ENCODE data around the gene TRIP4. TPM values are rescaled to one million over a fixed set of nuclear protein-coding genes. Genes with fewer than 3 reads are reported as not detected.

Gene TRIP4
- total and polyA plus RNA-seq, 9 of the 15 experiments (the other 6 are each of a cell fraction or from before 2014, with no cell fraction given), result 7.6 to 23.3 (median 16.7) TPM

DNA sequence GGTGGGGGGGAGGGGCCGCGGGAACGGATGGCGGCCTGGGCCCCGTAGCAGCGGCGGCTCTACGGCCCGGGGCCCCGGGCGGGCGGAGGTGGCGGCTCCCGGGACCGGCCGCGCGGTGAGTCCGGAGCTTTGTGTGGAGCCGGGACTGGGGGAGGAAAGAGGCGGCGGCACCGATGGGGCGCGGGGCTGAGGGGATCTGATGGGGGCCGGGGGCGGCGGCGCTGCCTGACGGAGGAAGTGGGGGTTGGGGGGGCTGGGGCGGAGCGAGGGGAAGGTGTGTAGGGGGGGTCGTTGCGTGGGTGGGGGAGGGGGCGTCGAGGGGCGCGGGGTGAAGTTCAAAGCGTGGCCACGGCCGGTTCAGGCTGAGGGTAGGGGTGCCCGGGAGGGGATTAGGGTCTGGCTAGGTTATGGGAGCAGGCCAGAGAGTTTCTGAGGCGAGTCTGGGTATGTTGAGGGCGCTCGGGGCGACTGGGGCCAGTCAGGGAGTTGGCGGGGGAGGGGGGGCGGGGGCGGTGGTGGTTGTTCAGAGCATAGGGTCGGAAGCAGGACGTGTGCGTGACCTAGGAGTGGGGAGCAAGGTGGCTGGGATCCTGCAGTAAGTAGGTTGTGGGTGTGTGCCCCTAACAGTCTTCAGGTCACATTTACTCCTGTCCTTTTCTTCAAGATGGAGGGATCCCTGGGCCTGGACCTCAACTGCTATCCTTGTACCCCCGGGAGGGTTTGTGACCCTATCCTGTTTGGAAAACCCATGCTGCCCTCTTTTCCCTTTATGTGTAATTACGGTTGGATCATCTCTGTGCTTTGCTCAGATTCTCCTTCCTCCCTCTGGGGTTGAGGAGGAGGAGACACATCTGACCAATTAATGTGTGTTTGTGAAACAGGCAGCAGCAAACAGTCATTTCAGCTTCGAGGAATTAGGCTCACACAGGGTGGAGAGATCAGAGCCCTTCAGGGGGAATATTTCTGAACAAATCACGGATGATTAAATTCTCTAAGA lies 73.4 kb downstream of the TRIP4 start (continued):
- peak; percentile 70 for TF ChIP-seq POLR2G (IDR thresholded peaks at IDR 0.05; ENCODE audit: low read depth, low read length)
- TF ChIP-seq ZNF57 (CRISPR knock-in tag; IDR thresholded peaks at IDR 0.05), result no peak
- TF ChIP-seq, protein P1, sequence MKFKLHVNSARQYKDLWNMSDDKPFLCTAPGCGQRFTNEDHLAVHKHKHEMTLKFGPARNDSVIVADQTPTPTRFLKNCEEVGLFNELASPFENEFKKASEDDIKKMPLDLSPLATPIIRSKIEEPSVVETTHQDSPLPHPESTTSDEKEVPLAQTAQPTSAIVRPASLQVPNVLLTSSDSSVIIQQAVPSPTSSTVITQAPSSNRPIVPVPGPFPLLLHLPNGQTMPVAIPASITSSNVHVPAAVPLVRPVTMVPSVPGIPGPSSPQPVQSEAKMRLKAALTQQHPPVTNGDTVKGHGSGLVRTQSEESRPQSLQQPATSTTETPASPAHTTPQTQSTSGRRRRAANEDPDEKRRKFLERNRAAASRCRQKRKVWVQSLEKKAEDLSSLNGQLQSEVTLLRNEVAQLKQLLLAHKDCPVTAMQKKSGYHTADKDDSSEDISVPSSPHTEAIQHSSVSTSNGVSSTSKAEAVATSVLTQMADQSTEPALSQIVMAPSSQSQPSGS (CRISPR knock-in tag; IDR thresholded peaks at IDR 0.05), result no peak
- TF ChIP-seq POLR2B (IDR thresholded peaks at IDR 0.05; ENCODE audit: low read depth, partially characterized antibody), result no peak
- TF ChIP-seq, protein P2, sequence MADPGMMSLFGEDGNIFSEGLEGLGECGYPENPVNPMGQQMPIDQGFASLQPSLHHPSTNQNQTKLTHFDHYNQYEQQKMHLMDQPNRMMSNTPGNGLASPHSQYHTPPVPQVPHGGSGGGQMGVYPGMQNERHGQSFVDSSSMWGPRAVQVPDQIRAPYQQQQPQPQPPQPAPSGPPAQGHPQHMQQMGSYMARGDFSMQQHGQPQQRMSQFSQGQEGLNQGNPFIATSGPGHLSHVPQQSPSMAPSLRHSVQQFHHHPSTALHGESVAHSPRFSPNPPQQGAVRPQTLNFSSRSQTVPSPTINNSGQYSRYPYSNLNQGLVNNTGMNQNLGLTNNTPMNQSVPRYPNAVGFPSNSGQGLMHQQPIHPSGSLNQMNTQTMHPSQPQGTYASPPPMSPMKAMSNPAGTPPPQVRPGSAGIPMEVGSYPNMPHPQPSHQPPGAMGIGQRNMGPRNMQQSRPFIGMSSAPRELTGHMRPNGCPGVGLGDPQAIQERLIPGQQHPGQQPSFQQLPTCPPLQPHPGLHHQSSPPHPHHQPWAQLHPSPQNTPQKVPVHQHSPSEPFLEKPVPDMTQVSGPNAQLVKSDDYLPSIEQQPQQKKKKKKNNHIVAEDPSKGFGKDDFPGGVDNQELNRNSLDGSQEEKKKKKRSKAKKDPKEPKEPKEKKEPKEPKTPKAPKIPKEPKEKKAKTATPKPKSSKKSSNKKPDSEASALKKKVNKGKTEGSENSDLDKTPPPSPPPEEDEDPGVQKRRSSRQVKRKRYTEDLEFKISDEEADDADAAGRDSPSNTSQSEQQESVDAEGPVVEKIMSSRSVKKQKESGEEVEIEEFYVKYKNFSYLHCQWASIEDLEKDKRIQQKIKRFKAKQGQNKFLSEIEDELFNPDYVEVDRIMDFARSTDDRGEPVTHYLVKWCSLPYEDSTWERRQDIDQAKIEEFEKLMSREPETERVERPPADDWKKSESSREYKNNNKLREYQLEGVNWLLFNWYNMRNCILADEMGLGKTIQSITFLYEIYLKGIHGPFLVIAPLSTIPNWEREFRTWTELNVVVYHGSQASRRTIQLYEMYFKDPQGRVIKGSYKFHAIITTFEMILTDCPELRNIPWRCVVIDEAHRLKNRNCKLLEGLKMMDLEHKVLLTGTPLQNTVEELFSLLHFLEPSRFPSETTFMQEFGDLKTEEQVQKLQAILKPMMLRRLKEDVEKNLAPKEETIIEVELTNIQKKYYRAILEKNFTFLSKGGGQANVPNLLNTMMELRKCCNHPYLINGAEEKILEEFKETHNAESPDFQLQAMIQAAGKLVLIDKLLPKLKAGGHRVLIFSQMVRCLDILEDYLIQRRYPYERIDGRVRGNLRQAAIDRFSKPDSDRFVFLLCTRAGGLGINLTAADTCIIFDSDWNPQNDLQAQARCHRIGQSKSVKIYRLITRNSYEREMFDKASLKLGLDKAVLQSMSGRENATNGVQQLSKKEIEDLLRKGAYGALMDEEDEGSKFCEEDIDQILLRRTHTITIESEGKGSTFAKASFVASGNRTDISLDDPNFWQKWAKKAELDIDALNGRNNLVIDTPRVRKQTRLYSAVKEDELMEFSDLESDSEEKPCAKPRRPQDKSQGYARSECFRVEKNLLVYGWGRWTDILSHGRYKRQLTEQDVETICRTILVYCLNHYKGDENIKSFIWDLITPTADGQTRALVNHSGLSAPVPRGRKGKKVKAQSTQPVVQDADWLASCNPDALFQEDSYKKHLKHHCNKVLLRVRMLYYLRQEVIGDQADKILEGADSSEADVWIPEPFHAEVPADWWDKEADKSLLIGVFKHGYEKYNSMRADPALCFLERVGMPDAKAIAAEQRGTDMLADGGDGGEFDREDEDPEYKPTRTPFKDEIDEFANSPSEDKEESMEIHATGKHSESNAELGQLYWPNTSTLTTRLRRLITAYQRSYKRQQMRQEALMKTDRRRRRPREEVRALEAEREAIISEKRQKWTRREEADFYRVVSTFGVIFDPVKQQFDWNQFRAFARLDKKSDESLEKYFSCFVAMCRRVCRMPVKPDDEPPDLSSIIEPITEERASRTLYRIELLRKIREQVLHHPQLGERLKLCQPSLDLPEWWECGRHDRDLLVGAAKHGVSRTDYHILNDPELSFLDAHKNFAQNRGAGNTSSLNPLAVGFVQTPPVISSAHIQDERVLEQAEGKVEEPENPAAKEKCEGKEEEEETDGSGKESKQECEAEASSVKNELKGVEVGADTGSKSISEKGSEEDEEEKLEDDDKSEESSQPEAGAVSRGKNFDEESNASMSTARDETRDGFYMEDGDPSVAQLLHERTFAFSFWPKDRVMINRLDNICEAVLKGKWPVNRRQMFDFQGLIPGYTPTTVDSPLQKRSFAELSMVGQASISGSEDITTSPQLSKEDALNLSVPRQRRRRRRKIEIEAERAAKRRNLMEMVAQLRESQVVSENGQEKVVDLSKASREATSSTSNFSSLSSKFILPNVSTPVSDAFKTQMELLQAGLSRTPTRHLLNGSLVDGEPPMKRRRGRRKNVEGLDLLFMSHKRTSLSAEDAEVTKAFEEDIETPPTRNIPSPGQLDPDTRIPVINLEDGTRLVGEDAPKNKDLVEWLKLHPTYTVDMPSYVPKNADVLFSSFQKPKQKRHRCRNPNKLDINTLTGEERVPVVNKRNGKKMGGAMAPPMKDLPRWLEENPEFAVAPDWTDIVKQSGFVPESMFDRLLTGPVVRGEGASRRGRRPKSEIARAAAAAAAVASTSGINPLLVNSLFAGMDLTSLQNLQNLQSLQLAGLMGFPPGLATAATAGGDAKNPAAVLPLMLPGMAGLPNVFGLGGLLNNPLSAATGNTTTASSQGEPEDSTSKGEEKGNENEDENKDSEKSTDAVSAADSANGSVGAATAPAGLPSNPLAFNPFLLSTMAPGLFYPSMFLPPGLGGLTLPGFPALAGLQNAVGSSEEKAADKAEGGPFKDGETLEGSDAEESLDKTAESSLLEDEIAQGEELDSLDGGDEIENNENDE (IDR thresholded peaks at IDR 0.05; ENCODE audit: low read depth, low read length), result peak; percentile 77
- no peak for TF ChIP-seq HNRNPLL (IDR thresholded peaks at IDR 0.05; ENCODE audit: low read depth, low read length, poor library complexity, severe bottlenecking)
- TF ChIP-seq TBP (optimal IDR thresholded peaks at IDR 0.05; ENCODE audit: low read depth, low read length), result no peak
- TF ChIP-seq, protein P3, sequence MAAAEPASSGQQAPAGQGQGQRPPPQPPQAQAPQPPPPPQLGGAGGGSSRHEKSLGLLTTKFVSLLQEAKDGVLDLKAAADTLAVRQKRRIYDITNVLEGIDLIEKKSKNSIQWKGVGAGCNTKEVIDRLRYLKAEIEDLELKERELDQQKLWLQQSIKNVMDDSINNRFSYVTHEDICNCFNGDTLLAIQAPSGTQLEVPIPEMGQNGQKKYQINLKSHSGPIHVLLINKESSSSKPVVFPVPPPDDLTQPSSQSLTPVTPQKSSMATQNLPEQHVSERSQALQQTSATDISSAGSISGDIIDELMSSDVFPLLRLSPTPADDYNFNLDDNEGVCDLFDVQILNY (CRISPR knock-in tag; IDR thresholded peaks at IDR 0.05), result no peak
- TF ChIP-seq MECOM (CRISPR knock-in tag; IDR thresholded peaks at IDR 0.05), result no peak
- TF ChIP-seq NEUROD1 (IDR thresholded peaks at IDR 0.05; ENCODE audit: borderline replicate concordance, low read depth, low read length, partially characterized antibody), result no peak
- TF ChIP-seq KDM1A (IDR thresholded peaks at IDR 0.05), result no peak
- TF ChIP-seq CEBPG (CRISPR knock-in tag; IDR thresholded peaks at IDR 0.05), result no peak
- TF ChIP-seq CEBPG (tag; conservative IDR thresholded peaks at IDR 0.05 in 1 of 2, IDR thresholded peaks at IDR 0.05 in 1 of 2), result no peak

Data from K562 (cell line).